ENCODE data around the gene SSH2. TPM values are rescaled to one million over a fixed set of nuclear protein-coding genes. Genes with fewer than 3 reads are reported as not detected.
"Not testable (repeated sequence)": the region's sequence is repeated elsewhere in the genome, so short reads cannot be mapped to it uniquely, and the experiment has no call there.

The SSH2 gene
- total RNA-seq, 1 donor from 2014 or later, result 46.5 TPM

DNA sequence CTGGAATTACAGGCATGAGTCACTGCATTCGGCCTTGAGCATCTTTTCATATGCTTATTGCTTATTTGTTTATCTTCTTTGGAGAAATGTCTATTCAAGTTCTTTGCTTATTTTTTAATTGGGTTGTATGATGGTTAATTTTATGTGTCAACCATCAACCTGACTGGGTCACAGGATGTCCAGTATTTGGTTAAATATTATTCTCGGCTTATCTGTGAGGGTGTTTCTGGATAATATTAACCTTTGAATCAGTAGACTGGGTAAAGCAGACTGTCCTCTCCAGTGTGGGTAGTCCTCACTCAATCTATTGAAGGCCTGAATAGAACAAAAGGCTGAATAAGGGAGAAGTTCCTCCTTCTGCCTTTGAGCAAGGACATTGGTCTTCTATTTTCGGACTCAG is 142.0 kb downstream of the SSH2 start:
- no peaks in the 10 kb centered on the region for H3K9me3 Mint-ChIP-seq (ENCODE audit: unreplicated experiment)
- H3K27me3 Mint-ChIP-seq (ENCODE audit: unreplicated experiment), result no peaks in the 10 kb centered on the region
- H3K4me3 Mint-ChIP-seq (ENCODE audit: unreplicated experiment), result no peak overlapping the region
- TF ChIP-seq, protein P1, sequence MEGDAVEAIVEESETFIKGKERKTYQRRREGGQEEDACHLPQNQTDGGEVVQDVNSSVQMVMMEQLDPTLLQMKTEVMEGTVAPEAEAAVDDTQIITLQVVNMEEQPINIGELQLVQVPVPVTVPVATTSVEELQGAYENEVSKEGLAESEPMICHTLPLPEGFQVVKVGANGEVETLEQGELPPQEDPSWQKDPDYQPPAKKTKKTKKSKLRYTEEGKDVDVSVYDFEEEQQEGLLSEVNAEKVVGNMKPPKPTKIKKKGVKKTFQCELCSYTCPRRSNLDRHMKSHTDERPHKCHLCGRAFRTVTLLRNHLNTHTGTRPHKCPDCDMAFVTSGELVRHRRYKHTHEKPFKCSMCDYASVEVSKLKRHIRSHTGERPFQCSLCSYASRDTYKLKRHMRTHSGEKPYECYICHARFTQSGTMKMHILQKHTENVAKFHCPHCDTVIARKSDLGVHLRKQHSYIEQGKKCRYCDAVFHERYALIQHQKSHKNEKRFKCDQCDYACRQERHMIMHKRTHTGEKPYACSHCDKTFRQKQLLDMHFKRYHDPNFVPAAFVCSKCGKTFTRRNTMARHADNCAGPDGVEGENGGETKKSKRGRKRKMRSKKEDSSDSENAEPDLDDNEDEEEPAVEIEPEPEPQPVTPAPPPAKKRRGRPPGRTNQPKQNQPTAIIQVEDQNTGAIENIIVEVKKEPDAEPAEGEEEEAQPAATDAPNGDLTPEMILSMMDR (IDR thresholded peaks at IDR 0.05; ENCODE audit: partially characterized antibody, unreplicated experiment), result no peak
- DNase-seq, result no peak
- no peaks in the 10 kb centered on the region for H3K4me1 Mint-ChIP-seq (ENCODE audit: low read depth, unreplicated experiment)
- H3K36me3 Mint-ChIP-seq (ENCODE audit: unreplicated experiment), result no peaks in the 10 kb centered on the region
- H3K27ac Mint-ChIP-seq (ENCODE audit: unreplicated experiment), result no peak overlapping the region

GRCh38 chr17:29782917-29783316 is 147.1 kb downstream of the SSH2 start:
- Mint-ChIP-seq H3K4me1 (ENCODE audit: low read depth, unreplicated experiment) (peaks cover 2% of the 10 kb centered on the region), H3K27ac (ENCODE audit: unreplicated experiment) (no peak overlapping the region), H3K4me3 (ENCODE audit: unreplicated experiment) (no peak overlapping the region), H3K27me3 (ENCODE audit: unreplicated experiment) (peaks cover 2% of the 10 kb centered on the region), H3K9me3 (ENCODE audit: unreplicated experiment) (peaks cover 1% of the 10 kb centered on the region), H3K36me3 (ENCODE audit: unreplicated experiment) (no peaks in the 10 kb centered on the region)
- TF ChIP-seq, protein P1 (IDR thresholded peaks at IDR 0.05; ENCODE audit: partially characterized antibody, unreplicated experiment), result no peak
- no peak for DNase-seq

DNA sequence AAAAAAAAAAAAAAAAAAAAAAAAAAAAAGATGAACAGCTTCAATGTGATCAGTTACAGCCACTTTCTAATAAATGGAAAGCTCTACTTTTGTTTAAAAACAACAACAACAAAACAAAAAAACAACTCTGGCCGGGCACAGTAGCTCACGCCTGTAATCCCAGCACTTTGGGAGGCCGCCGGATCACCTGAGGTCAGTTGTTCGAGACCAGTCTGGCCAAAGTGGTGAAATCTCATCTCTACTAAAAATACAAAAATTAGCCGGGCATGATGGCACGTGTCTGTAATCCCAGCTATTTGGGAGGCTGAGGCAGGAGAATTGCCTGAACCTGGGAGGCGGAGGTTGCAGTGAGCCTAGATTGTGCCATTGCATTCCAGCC is 150.2 kb downstream of the SSH2 start:
- not testable (repeated sequence) for H3K9me3 Mint-ChIP-seq (ENCODE audit: unreplicated experiment); H3K4me1 Mint-ChIP-seq (ENCODE audit: low read depth, unreplicated experiment); H3K27ac Mint-ChIP-seq (ENCODE audit: unreplicated experiment); H3K4me3 Mint-ChIP-seq (ENCODE audit: unreplicated experiment); H3K27me3 Mint-ChIP-seq (ENCODE audit: unreplicated experiment); H3K36me3 Mint-ChIP-seq (ENCODE audit: unreplicated experiment); DNase-seq

GRCh38 chr17:29778956-29779811 is 150.8 kb downstream of the SSH2 start:
- Mint-ChIP-seq H3K4me1 (ENCODE audit: low read depth, unreplicated experiment) (peaks cover 5% of the 10 kb centered on the region), H3K27me3 (ENCODE audit: unreplicated experiment) (peaks cover 2% of the 10 kb centered on the region), H3K36me3 (ENCODE audit: unreplicated experiment) (no peaks in the 10 kb centered on the region), H3K4me3 (ENCODE audit: unreplicated experiment) (no peak overlapping the region), H3K27ac (ENCODE audit: unreplicated experiment) (no peak overlapping the region), H3K9me3 (ENCODE audit: unreplicated experiment) (peaks cover 1% of the 10 kb centered on the region)
- TF ChIP-seq, protein P1 (IDR thresholded peaks at IDR 0.05; ENCODE audit: partially characterized antibody, unreplicated experiment), result peak; percentile 91
- peak; percentile 78 for DNase-seq

DNA sequence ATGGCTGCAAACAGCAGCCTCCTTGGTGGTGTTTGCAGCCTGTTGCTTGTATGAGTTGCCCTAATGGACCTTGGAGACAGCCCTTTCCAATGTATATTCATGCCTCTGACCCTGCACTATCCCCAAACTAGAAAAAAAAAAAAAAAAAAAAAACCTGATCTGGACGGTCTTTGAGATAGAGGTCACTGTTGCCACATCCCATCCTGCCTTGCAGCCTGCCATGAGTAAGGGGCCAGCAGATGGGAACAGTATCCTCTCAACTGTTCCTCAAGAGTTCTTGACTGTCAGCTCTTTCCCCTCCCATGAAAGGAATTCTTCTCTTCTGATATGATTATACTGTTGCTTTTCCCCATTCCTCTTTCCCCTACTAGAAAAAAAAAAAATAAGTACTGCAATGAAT is 152.4 kb downstream of the SSH2 start:
- Mint-ChIP-seq H3K27me3 (ENCODE audit: unreplicated experiment) (peaks cover 2% of the 10 kb centered on the region), H3K9me3 (ENCODE audit: unreplicated experiment) (peaks cover 1% of the 10 kb centered on the region), H3K4me1 (ENCODE audit: low read depth, unreplicated experiment) (peaks cover 5% of the 10 kb centered on the region), H3K36me3 (ENCODE audit: unreplicated experiment) (no peaks in the 10 kb centered on the region), H3K27ac (ENCODE audit: unreplicated experiment) (no peak overlapping the region), H3K4me3 (ENCODE audit: unreplicated experiment) (no peak overlapping the region)
- TF ChIP-seq, protein P1 (IDR thresholded peaks at IDR 0.05; ENCODE audit: partially characterized antibody, unreplicated experiment), result no peak
- DNase-seq, result no peak
